H1 (cell line): ENCODE data around the gene CALCOCO2. TPM values are rescaled to one million over a fixed set of nuclear protein-coding genes. Genes with fewer than 3 reads are reported as not detected.
A peak's percentile ranks its signal among the peaks of the same experiment; 100 is the strongest.

Experiments used
- CTCF ChIA-PET: fragments of 300-600 bp; sonication (Branson Sonifier 250); formaldehyde crosslinking; loops from one replicate; lab custom pipeline; 2021; ENCODE audit not compliant: partially characterized antibody; lab: Charles Lee
- POLR2A ChIA-PET: fragments of 300-600 bp; sonication (Branson Sonifier 250); formaldehyde crosslinking; loops from one replicate; lab custom pipeline; 2021; ENCODE audit warnings: inconsistent platforms; ENCODE audit not compliant: partially characterized antibody; lab: Charles Lee
- DNase-seq, 2 experiments: peaks; one replicate each; pipeline versions ENCODE4 v3.0.0 to v3.0.0-alpha.2; 2010 to 2022; ENCODE audit warnings: low spot score in 2 of 2, low read depth in 1 of 2, mixed read lengths in 1 of 2
- FAIRE-seq: peaks from 2 replicates; lab custom pipeline; 2011; peaks lifted over from hg19 to GRCh38; lab: Jason Lieb, UNC
- H2AFZ ChIP-seq: 2 replicates; pipeline ENCODE4 v1.8.1; 2012; ENCODE audit warnings: low read length, inconsistent platforms
- H2AK5ac ChIP-seq: 2 replicates; pipeline ENCODE4 v1.6.1; 2013; ENCODE audit warnings: low read depth, low read length
- H2BK120ac ChIP-seq: replicated peaks from 2 replicates; pipeline ENCODE3; 2013; ENCODE audit warnings: low read depth, low read length, inconsistent platforms
- H2BK12ac ChIP-seq: 2 replicates; pipeline ENCODE4 v1.6.1; 2013; ENCODE audit warnings: low read depth, low read length
- H2BK15ac ChIP-seq: 2 replicates; pipeline ENCODE4 v1.6.1; 2013; ENCODE audit warnings: low read length
- H2BK20ac ChIP-seq: 2 replicates; pipeline ENCODE4 v1.6.1; 2013; ENCODE audit warnings: low read length
- H2BK5ac ChIP-seq: 2 replicates; pipeline ENCODE4 v1.6.1; 2013; ENCODE audit warnings: low read depth, low read length
- H3K14ac ChIP-seq: 2 replicates; pipeline ENCODE4 v1.6.1; 2013; ENCODE audit warnings: inconsistent platforms; ENCODE audit not compliant: insufficient read length
- H3K18ac ChIP-seq: 2 replicates; pipeline ENCODE4 v1.6.1; 2013; ENCODE audit warnings: low read length; ENCODE audit errors: extremely low read depth
- H3K23ac ChIP-seq: 2 replicates; pipeline ENCODE4 v1.6.1; 2013; ENCODE audit warnings: inconsistent platforms; ENCODE audit not compliant: insufficient read length
- H3K23me2 ChIP-seq: 2 replicates; pipeline ENCODE4 v1.6.1; 2013; ENCODE audit warnings: low read depth, low read length
- H3K27ac ChIP-seq: 2 replicates; pipeline ENCODE4 v1.6.1; 2011; ENCODE audit warnings: low read depth, low read length, inconsistent platforms
- H3K27me3 ChIP-seq, 4 experiments: replicated peaks in 1 of 4; 1 replicate in 1 of 4; 2 replicates in 3 of 4; pipeline versions ENCODE4 v1.6.1 to v1.8.1; 2011 to 2013; ENCODE audit warnings: low read length in 3 of 4, mild to moderate bottlenecking in 3 of 4, inconsistent platforms in 2 of 4, mixed read lengths in 2 of 4, moderate library complexity in 1 of 4; ENCODE audit not compliant: control insufficient read depth in 3 of 4, insufficient read depth in 3 of 4; ENCODE audit errors: extremely low read depth in 1 of 4
- H3K36me3 ChIP-seq, 4 experiments: 2 replicates each; pipeline versions ENCODE4 v1.6.1 to v1.8.1; 2011 to 2013; ENCODE audit warnings: mild to moderate bottlenecking in 4 of 4, low read length in 3 of 4, moderate library complexity in 2 of 4, control low read depth in 1 of 4, inconsistent platforms in 1 of 4; ENCODE audit not compliant: insufficient read depth in 4 of 4, control insufficient read depth in 2 of 4
- H3K4ac ChIP-seq: replicated peaks from 2 replicates; pipeline ENCODE3; 2013; ENCODE audit warnings: low read length, low read depth, mixed read lengths, inconsistent platforms; ENCODE audit not compliant: insufficient read length
- H3K4me1 ChIP-seq, 4 experiments: replicated peaks in 1 of 4; 1 replicate in 1 of 4; 2 replicates in 3 of 4; pipeline versions ENCODE4 v1.6.1 to v1.8.1; 2011 to 2013; ENCODE audit warnings: low read length in 3 of 4, inconsistent platforms in 2 of 4, mixed read lengths in 1 of 4; ENCODE audit not compliant: insufficient read depth in 4 of 4, control insufficient read depth in 3 of 4
- H3K4me2 ChIP-seq, 2 experiments: 2 replicates each; pipeline versions ENCODE4 v1.6.1 to v1.8.1; 2011 to 2013; ENCODE audit warnings: low read depth in 2 of 2, low read length in 2 of 2, control low read depth in 1 of 2, inconsistent platforms in 1 of 2, mild to moderate bottlenecking in 1 of 2; ENCODE audit not compliant: insufficient read depth in 1 of 2
- H3K4me3 ChIP-seq, 4 experiments: fragments of 200-600, 300-600 bp in 1 of 4; sonication (generic), shearing (Covaris generic), sonication (Bioruptor Twin) in 1 of 4; 2 replicates each; pipeline versions ENCODE4 v1.5.1 to v1.8.1; 2011 to 2016; ENCODE audit warnings: low read length in 4 of 4, low read depth in 3 of 4, control low read depth in 2 of 4, inconsistent platforms in 2 of 4, mild to moderate bottlenecking in 2 of 4, mixed read lengths in 1 of 4, moderate library complexity in 1 of 4; ENCODE audit not compliant: insufficient read depth in 2 of 4; ENCODE audit errors: extremely low read depth in 1 of 4
- H3K56ac ChIP-seq: replicated peaks from 2 replicates; pipeline ENCODE3; 2013; ENCODE audit warnings: low read depth, mild to moderate bottlenecking, mixed read lengths, low read length, inconsistent platforms; ENCODE audit not compliant: insufficient read length
- H3K79me1 ChIP-seq: 2 replicates; pipeline ENCODE4 v1.6.1; 2013; ENCODE audit warnings: low read depth, low read length, control low read depth
- H3K79me2 ChIP-seq, 2 experiments: 2 replicates each; pipeline versions ENCODE4 v1.6.1 to v1.8.1; 2012 to 2013; ENCODE audit warnings: low read length in 2 of 2, mild to moderate bottlenecking in 2 of 2, inconsistent platforms in 1 of 2; ENCODE audit not compliant: insufficient read depth in 2 of 2, control insufficient read depth in 1 of 2
- H3K9ac ChIP-seq, 4 experiments: replicated peaks in 1 of 4; 1 replicate in 1 of 4; 2 replicates in 3 of 4; pipeline versions ENCODE4 v1.6.1 to v1.8.1; 2011 to 2013; ENCODE audit warnings: low read depth in 3 of 4, low read length in 3 of 4, control low read depth in 2 of 4, mild to moderate bottlenecking in 2 of 4, moderate library complexity in 2 of 4, inconsistent platforms in 1 of 4; ENCODE audit errors: extremely low read depth in 1 of 4
- H3K9me3 ChIP-seq, 2 experiments: 2 replicates each; pipeline versions ENCODE4 v1.6.1 to v1.8.1; 2012 to 2013; ENCODE audit warnings: mild to moderate bottlenecking in 2 of 2, moderate library complexity in 2 of 2, control low read depth in 1 of 2, inconsistent platforms in 1 of 2, low read depth in 1 of 2, low read length in 1 of 2, mixed read lengths in 1 of 2; ENCODE audit not compliant: insufficient read depth in 2 of 2
- H4K20me1 ChIP-seq, 2 experiments: replicated peaks in 1 of 2; 2 replicates each; pipeline versions ENCODE3 to v1.8.1; 2011 to 2013; ENCODE audit warnings: inconsistent platforms in 2 of 2, low read length in 2 of 2, mild to moderate bottlenecking in 1 of 2; ENCODE audit not compliant: insufficient read depth in 2 of 2, control insufficient read depth in 1 of 2
- H4K5ac ChIP-seq: 2 replicates; pipeline ENCODE4 v1.6.1; 2013; ENCODE audit warnings: low read length, low read depth, mixed read lengths, inconsistent platforms; ENCODE audit not compliant: insufficient read length
- H4K8ac ChIP-seq: 2 replicates; pipeline ENCODE4 v1.8.0; 2013; ENCODE audit warnings: mild to moderate bottlenecking, moderate library complexity, low read length, inconsistent platforms; ENCODE audit not compliant: insufficient read depth; ENCODE audit errors: extremely low read depth
- H4K91ac ChIP-seq: replicated peaks from 2 replicates; pipeline ENCODE3; 2013; ENCODE audit warnings: low read length, mixed read lengths, inconsistent platforms; ENCODE audit not compliant: insufficient read length
- BRCA1 ChIP-seq: IDR thresholded peaks from 2 replicates; pipeline ENCODE4 v1.6.1; 2012; ENCODE audit warnings: low read depth, low read length, improper control_type of control experiment
- CTBP2 ChIP-seq: IDR thresholded peaks from 2 replicates; pipeline ENCODE4 v1.7.0; 2011; ENCODE audit warnings: borderline replicate concordance, mild to moderate bottlenecking, moderate library complexity, mixed read lengths, low read length; ENCODE audit not compliant: insufficient read depth, insufficient read length
- EZH2 ChIP-seq: fragments of 200-600 bp; sonication (generic); IDR thresholded peaks from 2 replicates; pipeline ENCODE4 v1.7.1; 2012; ENCODE audit warnings: low read depth, mild to moderate bottlenecking, moderate library complexity, low read length, inconsistent platforms; ENCODE audit not compliant: severe bottlenecking
- NANOG ChIP-seq: IDR thresholded peaks from 2 replicates; pipeline ENCODE4 v1.6.1; 2011; ENCODE audit warnings: low read length, low read depth, mild to moderate bottlenecking, inconsistent platforms; ENCODE audit not compliant: insufficient read depth, poor library complexity, severe bottlenecking
- POU5F1 ChIP-seq: IDR thresholded peaks from 2 replicates; pipeline ENCODE4 v1.6.1; 2011; ENCODE audit warnings: low read depth, mild to moderate bottlenecking, low read length, moderate library complexity
- TAF7 ChIP-seq: optimal IDR thresholded peaks from 2 replicates; pipeline ENCODE3; 2011; ENCODE audit warnings: low read depth, mild to moderate bottlenecking, inconsistent platforms, low read length, moderate library complexity, borderline replicate concordance
- TBP ChIP-seq: IDR thresholded peaks from 2 replicates; pipeline ENCODE4 v1.6.1; 2011; ENCODE audit warnings: low read depth, low read length, improper control_type of control experiment
- TCF12 ChIP-seq: IDR thresholded peaks from 2 replicates; pipeline ENCODE4 v1.6.1; 2011; ENCODE audit warnings: low read depth, mild to moderate bottlenecking, low read length
- TEAD4 ChIP-seq: IDR thresholded peaks from 2 replicates; pipeline ENCODE4 v1.6.1; 2012; ENCODE audit warnings: low read depth, low read length, inconsistent platforms, mixed read lengths
- YY1 ChIP-seq: IDR thresholded peaks from 2 replicates; pipeline ENCODE4 v1.6.1; 2011; ENCODE audit warnings: low read depth, mild to moderate bottlenecking, low read length
- WGBS, 2 experiments: shearing (Covaris generic) in 1 of 2; methylation state at CpG; one replicate each; pipeline versions ENCODE4 v1.1.6 to v1.1.7; 2013 to 2015; ENCODE audit warnings: low lambda C conversion rate in 2 of 2, mixed read lengths in 2 of 2, inconsistent platforms in 1 of 2, low coverage in 1 of 2, missing lambda C conversion rate in 1 of 2; ENCODE audit not compliant: insufficient replicate concordance in 2 of 2, insufficient coverage in 1 of 2, insufficient read length in 1 of 2; ENCODE audit errors: extremely low coverage in 1 of 2, missing lambda C conversion rate in 1 of 2; 5-methylcytosine and 5-hydroxymethylcytosine counted together
- polyA plus RNA-seq, 7 experiments: library from polyadenylated mRNA; depleted of rRNA in 3 of 7; stranded (reverse) in 5 of 7; unstranded in 2 of 7; fragments of >200 nt in 5 of 7; fragments of 200-250 nt in 2 of 7; gene quantifications; 1 replicate in 5 of 7; 2 replicates in 1 of 7; 4 replicates in 1 of 7; pipeline versions ENCODE4 v1.2.1 to v1.2.3, GENCODE V29; 2011 to 2013; ENCODE audit warnings: missing spikeins in 2 of 7, mixed read lengths in 2 of 7
- total RNA-seq: library from RNA; stranded (reverse); fragmentation: NEBNext Ultra II Directional; extraction: Animal tissue kit (Norgen Biotek cat#: 25700); gene quantifications from 2 replicates; pipeline ENCODE4 v1.2.1, GENCODE V29; 2021
- TF ChIP-seq, protein P1 (sequence below): IDR thresholded peaks from 2 replicates; pipeline ENCODE4 v1.6.1; 2012; ENCODE audit warnings: inconsistent platforms

CALCOCO2 gene
- total and polyA plus RNA-seq, 2 of the 8 experiments (the other 6 are each of a cell fraction or from before 2014, with no cell fraction given) = 12.1 to 31.8 TPM

DNA sequence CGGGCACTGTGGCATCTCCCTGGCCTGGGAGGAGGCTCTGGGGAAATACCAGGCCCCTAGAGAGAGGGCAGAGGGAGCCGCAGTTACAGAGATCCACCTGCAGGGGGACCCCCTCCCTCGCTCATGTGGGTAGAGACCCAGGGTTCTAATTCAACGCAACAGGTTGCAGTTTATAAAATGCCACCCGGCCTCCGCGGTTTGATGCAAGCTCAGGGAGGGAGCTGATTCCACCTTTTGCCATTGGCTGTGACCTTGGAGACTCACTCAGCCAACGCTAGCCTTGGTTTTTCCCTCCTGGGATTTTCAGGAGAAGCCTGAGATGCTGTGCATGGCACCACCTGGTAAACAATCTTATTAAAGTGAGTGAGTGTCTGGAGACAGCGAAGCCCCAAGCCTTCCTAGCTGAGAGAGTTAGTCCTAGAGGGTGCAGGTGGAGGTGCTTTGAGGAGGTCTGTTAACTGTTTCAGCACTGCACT, 25.9 kb upstream of the CALCOCO2 start:
- H3K9me3 ChIP-seq = no peaks in the 10 kb centered on the region
- no peaks in the 10 kb centered on the region for H3K23me2 ChIP-seq
- H3K56ac ChIP-seq = no peak overlapping the region
- ChIA-PET CTCF (interaction anchor here (0.6 to 88.5 kb wide), 44 partner anchors 8 to 374 kb away, joined by 3 to 2590 read pairs (median 4); partner anchors contain the start of genes ATP5MC1, HOXB13, PRAC2 and TTLL6), POLR2A (interaction anchor here (0.7 to 2.0 kb wide), 7 partner anchors 13 to 214 kb away, joined by 3 to 5 read pairs (median 4); no protein-coding TSS in a partner anchor)
- H3K27me3 ChIP-seq = peaks cover 0 to 2% (median 0%) of the 10 kb centered on the region in 4 experiments; a peak in 1 of 7 replicates
- H3K36me3 ChIP-seq = no peaks in the 10 kb centered on the region
- peak overlapping the region in 1 of 4 experiments; percentile 35; a peak in 3 of 8 replicates for H3K4me3 ChIP-seq
- peak; percentile 70 for FAIRE-seq
- peak; percentile 68 to 97 for DNase-seq
- H3K4me2 ChIP-seq = peak overlapping the region in 1 of 2 experiments; percentile 48; a peak in 3 of 4 replicates
- no peak overlapping the region for H3K27ac ChIP-seq
- no peak overlapping the region for H2BK15ac ChIP-seq
- no peak overlapping the region for H2BK20ac ChIP-seq
- no peaks in the 10 kb centered on the region for H3K79me1 ChIP-seq
- no peak overlapping the region for H2AFZ ChIP-seq
- no peak overlapping the region for H3K14ac ChIP-seq
- H4K8ac ChIP-seq = no peak overlapping the region; the same call in 1 of the 2 replicates
- H3K4me1 ChIP-seq = no peaks in the 10 kb centered on the region; a peak in 2 of 7 replicates
- no peak overlapping the region for H4K91ac ChIP-seq
- no peaks in the 10 kb centered on the region for H4K20me1 ChIP-seq
- no peak overlapping the region for H3K18ac ChIP-seq
- no peak overlapping the region for H3K4ac ChIP-seq
- H3K79me2 ChIP-seq = no peaks in the 10 kb centered on the region
- H2AK5ac ChIP-seq = no peak overlapping the region
- H3K9ac ChIP-seq = no peak overlapping the region
- no peak overlapping the region for H4K5ac ChIP-seq
- no peak overlapping the region for H2BK12ac ChIP-seq
- H2BK120ac ChIP-seq = no peak overlapping the region
- H3K23ac ChIP-seq = no peak overlapping the region
- WGBS, 2 experiments = 15% methylated on average over 9 of the region's 9 CpGs; no CpG with 5 or more reads in 1 of the 2 experiments
- no peak overlapping the region for H2BK5ac ChIP-seq
- TF ChIP-seq EZH2 = no peak
- TF ChIP-seq TCF12 = 0 out of 2 replicates have a peak, but pooled peaks have one; percentile 23
- peak; percentile 72; the same call in 1 of the 2 replicates for TF ChIP-seq TEAD4
- peak; percentile 43; the same call in 1 of the 2 replicates for TF ChIP-seq YY1
- TF ChIP-seq POU5F1 = no peak
- TF ChIP-seq CTBP2 = no peak
- TF ChIP-seq TAF7 = no peak
- no peak for TF ChIP-seq TBP
- TF ChIP-seq, protein P1, sequence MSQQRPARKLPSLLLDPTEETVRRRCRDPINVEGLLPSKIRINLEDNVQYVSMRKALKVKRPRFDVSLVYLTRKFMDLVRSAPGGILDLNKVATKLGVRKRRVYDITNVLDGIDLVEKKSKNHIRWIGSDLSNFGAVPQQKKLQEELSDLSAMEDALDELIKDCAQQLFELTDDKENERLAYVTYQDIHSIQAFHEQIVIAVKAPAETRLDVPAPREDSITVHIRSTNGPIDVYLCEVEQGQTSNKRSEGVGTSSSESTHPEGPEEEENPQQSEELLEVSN = no peak
- no peak for TF ChIP-seq NANOG
- no peak for TF ChIP-seq BRCA1
